GM12891 (cell line): Measurements from ENCODE around the gene DNAH10.

Experiments used
- POLR2A ChIP-seq: IDR thresholded peaks from 2 replicates; pipeline ENCODE4 v1.6.1; 2011; ENCODE audit warnings: low read depth, low read length, control low read depth
- POLR2AphosphoS5 ChIP-seq: IDR thresholded peaks from 2 replicates; pipeline ENCODE4 v1.6.1; 2011; ENCODE audit warnings: low read depth, low read length, control low read depth
- POU2F2 ChIP-seq: IDR thresholded peaks from 2 replicates; pipeline ENCODE4 v1.6.1; 2011; ENCODE audit warnings: low read depth, mild to moderate bottlenecking, control low read depth, low read length, moderate library complexity
- SPI1 ChIP-seq: IDR thresholded peaks from 2 replicates; pipeline ENCODE4 v1.6.1; 2011; ENCODE audit warnings: low read depth, low read length, control low read depth
- TAF1 ChIP-seq: IDR thresholded peaks from 2 replicates; pipeline ENCODE4 v1.6.1; 2011; ENCODE audit warnings: low read depth, low read length, control low read depth

GRCh38 chr12:123903301-123904065 is 141.4 kb downstream of the DNAH10 start:
- TF ChIP-seq POLR2A = no peak
- no peak for TF ChIP-seq POLR2AphosphoS5
- TF ChIP-seq SPI1 = no peak
- TF ChIP-seq TAF1 = no peak
- TF ChIP-seq POU2F2 = no peak
